MM.1S (cell line): ENCODE results near the gene KANK4.

Experiments
- CTCF ChIP-seq: fragments of 300-600 bp; sonication (generic); IDR thresholded peaks from 2 replicates; pipeline ENCODE4 v1.5.1; 2016; ENCODE audit warnings: antibody characterized with exemption, low read length, mixed read lengths
- EZH2phosphoT487 ChIP-seq: fragments of 300-600 bp; sonication (generic); IDR thresholded peaks from 2 replicates; pipeline ENCODE4 v1.6.1; 2018; ENCODE audit warnings: antibody characterized with exemption, low read length

- TF ChIP-seq CTCF (no peak), EZH2phosphoT487 (no peak)
Observed at GRCh38 chr1:62317021-62317768, 2.0 kb downstream of the KANK4 start.
